Spleen (tissue), 11 donors: ENCODE measurements around the gene ANO1. TPM values are rescaled to one million over a fixed set of nuclear protein-coding genes. Genes with fewer than 3 reads are reported as not detected.

ENCODE experiments used
- DNase-seq: peaks from one replicate; pipeline ENCODE4 v3.0.0-alpha.2; 2020
- H3K27ac ChIP-seq, 8 donors: fragments of 200-600 bp; sonication (generic) in 7 of 8; 1 replicate in 4 of 8; 2 replicates in 4 of 8; pipeline versions ENCODE4 v1.5.0 to v1.8.0; 2016 to 2021; ENCODE audit warnings: inconsistent platforms in 4 of 8, mild to moderate bottlenecking in 4 of 8, moderate library complexity in 1 of 8
- H3K27me3 ChIP-seq, 7 donors: fragments of 200-600 bp; sonication (generic) in 6 of 7; replicated peaks in 1 of 7; 1 replicate in 4 of 7; 2 replicates in 3 of 7; pipeline versions ENCODE4 v1.5.0 to v1.8.0; 2016 to 2021; ENCODE audit warnings: inconsistent platforms in 3 of 7, mild to moderate bottlenecking in 1 of 7
- H3K36me3 ChIP-seq, 6 donors: fragments of 200-600 bp; sonication (generic) in 5 of 6; 1 replicate in 4 of 6; 2 replicates in 2 of 6; pipeline versions ENCODE4 v1.5.0 to v1.8.0; 2016 to 2021; ENCODE audit warnings: inconsistent platforms in 2 of 6
- H3K4me1 ChIP-seq, 6 donors: fragments of 200-600 bp; sonication (generic) in 5 of 6; 1 replicate in 3 of 6; 2 replicates in 3 of 6; pipeline versions ENCODE4 v1.5.0 to v1.8.0; 2016 to 2021; ENCODE audit warnings: inconsistent platforms in 3 of 6
- H3K4me3 ChIP-seq, 8 donors: fragments of 200-600 bp; sonication (generic) in 7 of 8; 1 replicate in 4 of 8; 2 replicates in 4 of 8; pipeline versions ENCODE4 v1.5.0 to v1.8.0; 2016 to 2021; ENCODE audit warnings: inconsistent platforms in 4 of 8, mild to moderate bottlenecking in 4 of 8, moderate library complexity in 2 of 8
- H3K9me3 ChIP-seq, 8 donors: fragments of 200-600 bp; sonication (generic) in 7 of 8; 1 replicate in 4 of 8; 2 replicates in 4 of 8; pipeline versions ENCODE4 v1.5.0 to v1.8.0; 2016 to 2021; ENCODE audit warnings: inconsistent platforms in 4 of 8
- POLR2A ChIP-seq, 3 donors: fragments of 450-650 bp; IDR thresholded peaks; one replicate each; pipeline ENCODE4 v1.5.1; 2017; ENCODE audit warnings: antibody characterized with exemption in 3 of 3, mild to moderate bottlenecking in 1 of 3
- POLR2AphosphoS5 ChIP-seq, 3 donors: sonication (generic); formaldehyde crosslinking; IDR thresholded peaks; one replicate each; pipeline ENCODE4 v1.5.1; 2017; ENCODE audit warnings: antibody characterized with exemption in 3 of 3
- WGBS, 5 donors: extraction: QIAGEN DNeasy Blood & Tissue Kit in 3 of 5; methylation state at CpG; one replicate each; pipeline versions ENCODE4 v1.1.5 to v1.1.7; 2013 to 2018; 5-methylcytosine and 5-hydroxymethylcytosine counted together
- intact Hi-C: fragments of 100-400 bp; cut with DNase I; formaldehyde crosslinking; loops from one replicate; pipeline ENCODE4 v1.15.0; 2023; ENCODE audit warnings: low total_unique reads
- polyA plus RNA-seq, 3 donors: library from polyadenylated mRNA; stranded (reverse); fragments of 200-250 nt; gene quantifications; one replicate each; pipeline ENCODE4 v1.2.1, GENCODE V29; 2013
- total RNA-seq, 7 donors: library from RNA; depleted of rRNA in 3 of 7; stranded (reverse); fragments of >200 nt in 3 of 7; fragmentation: NEBNext Ultra II Directional in 4 of 7; extraction: Animal tissue kit (Norgen Biotek cat#: 25700) in 4 of 7; gene quantifications; one replicate each; pipeline versions ENCODE4 v1.1.0 to v1.2.1, GENCODE V29; 2016 to 2021
- TF ChIP-seq, protein P1 (sequence below), 11 experiments: fragments of 200-600 bp in 7 of 11; fragments of 450-650 bp in 4 of 11; sonication (generic) in 4 of 11; IDR thresholded peaks in 8 of 11; conservative IDR thresholded peaks in 3 of 11; 1 replicate in 7 of 11; 2 replicates in 4 of 11; pipeline versions ENCODE4 v1.4.0 to v1.8.0; 2016 to 2021; ENCODE audit warnings: antibody characterized with exemption in 11 of 11, inconsistent platforms in 4 of 11, mild to moderate bottlenecking in 1 of 11
- donor health status: healthy with polysubstance abuse.
- donor health status: DM: no; HTN: no; CAD: no; lungs with moderate emphysema.
- donor health status: DM: no; HTN: no; CAD: no.
- donor health status: Bipolar disorder and iron deficiency.
- donor health status: healthy.
- donor health status: DM: no; HTN: no; CAD: no.
- donor health status: DM: yes; HTN: yes; CAD: no.

ANO1 gene
- total and polyA plus RNA-seq, 10 donors = 0.22 to 1.2 (median 0.62) TPM

DNA sequence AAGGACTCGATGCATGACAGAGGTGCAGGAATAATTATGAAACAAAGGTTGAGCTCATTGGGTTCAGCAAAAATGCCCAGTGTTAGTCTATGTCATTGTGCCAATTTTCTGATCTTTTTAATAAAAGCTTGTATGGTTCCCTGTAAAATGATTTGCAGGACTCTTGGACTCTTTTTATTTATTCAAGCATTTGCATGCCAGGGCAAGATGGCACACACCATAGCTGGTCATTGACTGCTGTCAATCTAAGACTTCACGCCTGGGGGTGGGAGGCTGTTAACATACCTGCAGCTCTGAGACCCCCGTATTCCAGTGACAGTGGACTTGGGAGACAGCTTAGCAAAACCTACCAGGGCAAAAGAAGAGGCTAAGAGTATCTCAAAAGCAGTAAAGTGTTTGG lies 32.0 kb upstream of the ANO1 start:
- no peak for DNase-seq
- peaks cover 0 to 33% (median 0%) of the 10 kb centered on the region in 7 donors for H3K27me3 ChIP-seq
- no peak overlapping the region for H3K27ac ChIP-seq
- intact Hi-C loops = no loop called here
- no peak overlapping the region for H3K4me3 ChIP-seq
- peaks cover 0 to 34% (median 32%) of the 10 kb centered on the region in 8 donors for H3K9me3 ChIP-seq
- H3K36me3 ChIP-seq = no peaks in the 10 kb centered on the region
- TF ChIP-seq, protein P1, sequence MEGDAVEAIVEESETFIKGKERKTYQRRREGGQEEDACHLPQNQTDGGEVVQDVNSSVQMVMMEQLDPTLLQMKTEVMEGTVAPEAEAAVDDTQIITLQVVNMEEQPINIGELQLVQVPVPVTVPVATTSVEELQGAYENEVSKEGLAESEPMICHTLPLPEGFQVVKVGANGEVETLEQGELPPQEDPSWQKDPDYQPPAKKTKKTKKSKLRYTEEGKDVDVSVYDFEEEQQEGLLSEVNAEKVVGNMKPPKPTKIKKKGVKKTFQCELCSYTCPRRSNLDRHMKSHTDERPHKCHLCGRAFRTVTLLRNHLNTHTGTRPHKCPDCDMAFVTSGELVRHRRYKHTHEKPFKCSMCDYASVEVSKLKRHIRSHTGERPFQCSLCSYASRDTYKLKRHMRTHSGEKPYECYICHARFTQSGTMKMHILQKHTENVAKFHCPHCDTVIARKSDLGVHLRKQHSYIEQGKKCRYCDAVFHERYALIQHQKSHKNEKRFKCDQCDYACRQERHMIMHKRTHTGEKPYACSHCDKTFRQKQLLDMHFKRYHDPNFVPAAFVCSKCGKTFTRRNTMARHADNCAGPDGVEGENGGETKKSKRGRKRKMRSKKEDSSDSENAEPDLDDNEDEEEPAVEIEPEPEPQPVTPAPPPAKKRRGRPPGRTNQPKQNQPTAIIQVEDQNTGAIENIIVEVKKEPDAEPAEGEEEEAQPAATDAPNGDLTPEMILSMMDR (IDR thresholded peaks at IDR 0.05 in 8 of 11, conservative IDR thresholded peaks at IDR 0.05 in 3 of 11) = no peak
- TF ChIP-seq POLR2A (IDR thresholded peaks at IDR 0.05) = no peak
- no peak for TF ChIP-seq POLR2AphosphoS5 (IDR thresholded peaks at IDR 0.05)
- 61 to 85% (median 72%) methylated on average over 3 of the region's 3 CpGs for WGBS, 5 donors
- H3K4me1 ChIP-seq = no peaks in the 10 kb centered on the region

DNA sequence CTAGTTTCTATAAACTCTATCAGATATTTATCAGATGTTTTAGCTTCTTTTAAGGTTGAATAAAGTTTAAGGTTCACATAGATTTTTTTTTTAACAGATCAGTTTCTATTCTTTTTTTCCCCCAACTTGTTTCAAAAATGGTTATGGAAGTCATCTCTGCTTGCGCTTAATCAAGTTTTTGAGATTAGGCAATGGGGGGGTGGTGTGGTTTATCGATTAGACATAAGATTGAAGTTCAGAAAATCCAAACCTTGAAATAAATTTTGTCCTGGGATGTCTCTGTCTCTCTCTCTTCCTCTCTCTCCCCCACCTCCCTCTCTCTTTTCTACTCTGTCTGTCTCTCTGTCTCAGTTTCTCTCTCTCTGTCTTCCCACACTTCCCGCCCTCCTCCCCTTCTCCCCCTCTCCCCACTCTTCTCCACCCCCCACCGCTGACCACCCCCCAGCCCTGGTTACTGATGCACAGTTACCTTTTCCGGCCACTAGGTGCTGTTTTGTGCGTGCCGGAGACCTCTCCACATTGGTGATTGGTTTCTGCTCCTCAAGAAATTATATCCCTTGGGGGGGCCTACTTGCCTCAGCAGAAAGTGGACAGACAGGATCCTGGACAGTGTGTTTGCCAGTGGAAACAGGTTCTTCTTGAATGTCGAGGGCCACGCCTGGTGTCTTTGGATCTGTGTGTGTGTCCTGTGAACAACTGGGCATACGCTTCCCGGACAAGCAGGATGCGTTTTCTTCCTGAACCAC lies 29.7 kb upstream of the ANO1 start:
- no peaks in the 10 kb centered on the region for H3K36me3 ChIP-seq
- H3K27ac ChIP-seq = no peak overlapping the region
- H3K4me3 ChIP-seq = no peak overlapping the region
- H3K9me3 ChIP-seq = peaks cover 0 to 16% (median 11%) of the 10 kb centered on the region in 8 donors
- no peaks in the 10 kb centered on the region for H3K4me1 ChIP-seq
- H3K27me3 ChIP-seq = peaks cover 0 to 38% (median 0%) of the 10 kb centered on the region in 7 donors
- DNase-seq = no peak
- TF ChIP-seq, protein P1 (IDR thresholded peaks at IDR 0.05 in 8 of 11, conservative IDR thresholded peaks at IDR 0.05 in 3 of 11) = peak in 2 of 11 experiments; percentile 9 to 10
- no peak for TF ChIP-seq POLR2A (IDR thresholded peaks at IDR 0.05)
- intact Hi-C loops = no loop called here
- WGBS, 5 donors = 40 to 46% (median 45%) methylated on average over 11 to 12 of the region's 12 CpGs

DNA sequence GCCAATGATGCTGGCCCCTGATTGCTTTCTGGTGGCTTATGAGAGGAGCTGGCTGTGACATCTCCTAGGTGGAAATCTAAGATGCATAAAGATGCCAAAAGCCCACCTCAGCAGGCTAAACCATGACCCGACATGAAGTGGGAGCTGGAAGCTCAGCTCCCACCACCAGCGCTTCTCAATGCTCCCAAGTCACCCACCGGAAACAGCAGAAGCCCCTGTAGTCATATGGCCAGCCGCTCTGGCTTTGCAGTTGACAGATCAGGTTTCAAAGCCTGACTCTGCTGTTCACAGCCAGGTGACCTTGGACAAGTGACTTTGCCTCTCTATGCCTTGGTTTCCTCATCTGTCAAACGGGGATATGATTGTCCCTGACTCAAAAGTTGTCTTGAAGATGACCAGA lies 29.1 kb upstream of the ANO1 start:
- Histone ChIP-seq H3K27ac (no peak overlapping the region), H3K4me1 (no peaks in the 10 kb centered on the region), H3K4me3 (no peak overlapping the region), H3K36me3 (no peaks in the 10 kb centered on the region), H3K27me3 (peaks cover 0 to 40% (median 0%) of the 10 kb centered on the region in 7 donors), H3K9me3 (peaks cover 0 to 10% (median 5%) of the 10 kb centered on the region in 8 donors)
- DNase-seq = no peak
- TF ChIP-seq, protein P1 (IDR thresholded peaks at IDR 0.05 in 8 of 11, conservative IDR thresholded peaks at IDR 0.05 in 3 of 11) = no peak
- TF ChIP-seq POLR2A (IDR thresholded peaks at IDR 0.05) = no peak
- no peak for TF ChIP-seq POLR2AphosphoS5 (IDR thresholded peaks at IDR 0.05)
- intact Hi-C loops = no loop called here
- 54 to 65% (median 62%) methylated on average over 2 to 5 of the region's 5 CpGs for WGBS, 5 donors

DNA sequence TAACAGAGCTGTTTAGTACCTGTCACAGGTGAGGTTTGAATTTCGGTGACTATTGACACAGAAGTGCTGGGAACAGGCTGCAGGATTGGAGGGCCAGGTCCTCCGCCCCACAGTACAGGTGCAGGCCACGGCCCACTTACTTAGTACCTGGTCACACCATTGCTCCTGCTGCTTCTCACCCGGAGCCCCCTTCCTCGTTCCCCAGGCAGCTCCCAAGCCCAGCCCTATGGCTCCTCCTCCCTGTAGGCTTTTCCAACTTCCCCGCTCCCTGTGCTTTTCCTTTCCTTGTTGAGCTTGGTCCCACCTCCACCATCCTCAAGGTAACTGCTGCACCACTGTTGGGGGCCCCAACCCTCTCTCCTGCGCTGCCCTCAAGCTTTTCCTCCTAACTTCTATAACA lies 27.9 kb upstream of the ANO1 start:
- no peak overlapping the region for H3K27ac ChIP-seq
- intact Hi-C loops = no loop called here
- DNase-seq = no peak
- peaks cover 0 to 44% (median 0%) of the 10 kb centered on the region in 7 donors for H3K27me3 ChIP-seq
- H3K36me3 ChIP-seq = no peaks in the 10 kb centered on the region
- H3K4me3 ChIP-seq = no peak overlapping the region
- WGBS, 5 donors = 62 to 78% (median 71%) methylated on average over 7 of the region's 7 CpGs
- TF ChIP-seq POLR2A (IDR thresholded peaks at IDR 0.05) = no peak
- no peak for TF ChIP-seq POLR2AphosphoS5 (IDR thresholded peaks at IDR 0.05)
- TF ChIP-seq, protein P1 (IDR thresholded peaks at IDR 0.05 in 8 of 11, conservative IDR thresholded peaks at IDR 0.05 in 3 of 11) = no peak
- peaks cover 0 to 11% (median 2%) of the 10 kb centered on the region in 8 donors for H3K9me3 ChIP-seq
- H3K4me1 ChIP-seq = no peaks in the 10 kb centered on the region
